HG02678 (cell line): ENCODE data around the gene CELF4.

Source experiments
- ATAC-seq: cut with Tn5 transposase; IDR thresholded peaks from one replicate; pipeline ENCODE4 v1.9.1; 2021; ENCODE audit warnings: mild to moderate bottlenecking, moderate library complexity; ENCODE audit not compliant: unreplicated experiment

CELF4 gene

DNA sequence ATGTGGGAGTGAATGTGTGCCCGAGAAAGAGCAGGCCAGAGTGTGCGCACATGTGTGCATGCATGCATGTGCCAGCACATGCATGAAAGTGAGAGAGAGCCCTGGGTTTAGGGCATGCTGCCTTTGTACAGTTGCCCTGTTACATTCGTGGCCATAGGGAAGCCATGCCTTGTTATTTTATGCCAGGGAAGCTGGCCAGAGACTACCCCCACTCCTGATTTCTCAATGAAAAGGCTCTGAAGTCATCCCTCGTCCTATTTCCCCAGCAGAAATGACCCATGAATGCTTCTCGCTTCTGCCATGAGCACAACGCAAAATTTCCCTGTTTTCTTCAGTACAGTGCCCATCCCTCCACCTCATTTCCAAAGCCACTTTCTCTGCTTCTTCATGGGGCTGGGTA, 143.0 kb downstream of the CELF4 start:
- no peak for ATAC-seq

DNA sequence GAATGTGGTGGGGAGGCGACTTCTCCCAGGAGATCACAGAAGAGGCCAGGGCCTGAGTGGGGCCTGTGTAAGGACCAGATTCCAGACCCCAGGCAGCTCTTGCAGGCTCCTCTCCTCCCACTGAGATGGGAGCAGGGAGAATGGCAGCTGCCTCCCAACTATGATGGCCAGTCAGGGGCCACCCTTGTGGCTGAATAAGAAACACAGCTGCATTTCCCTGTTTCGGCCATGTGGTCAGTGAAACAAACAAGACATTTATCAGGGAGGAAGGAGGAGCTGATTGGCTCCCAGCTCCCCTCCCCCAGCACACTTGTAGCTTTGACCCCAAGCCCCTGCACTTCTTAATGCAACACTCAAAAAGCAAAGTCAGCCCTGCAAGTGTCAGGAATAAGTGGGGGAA, 143.5 kb downstream of the CELF4 start:
- ATAC-seq = no peak

DNA sequence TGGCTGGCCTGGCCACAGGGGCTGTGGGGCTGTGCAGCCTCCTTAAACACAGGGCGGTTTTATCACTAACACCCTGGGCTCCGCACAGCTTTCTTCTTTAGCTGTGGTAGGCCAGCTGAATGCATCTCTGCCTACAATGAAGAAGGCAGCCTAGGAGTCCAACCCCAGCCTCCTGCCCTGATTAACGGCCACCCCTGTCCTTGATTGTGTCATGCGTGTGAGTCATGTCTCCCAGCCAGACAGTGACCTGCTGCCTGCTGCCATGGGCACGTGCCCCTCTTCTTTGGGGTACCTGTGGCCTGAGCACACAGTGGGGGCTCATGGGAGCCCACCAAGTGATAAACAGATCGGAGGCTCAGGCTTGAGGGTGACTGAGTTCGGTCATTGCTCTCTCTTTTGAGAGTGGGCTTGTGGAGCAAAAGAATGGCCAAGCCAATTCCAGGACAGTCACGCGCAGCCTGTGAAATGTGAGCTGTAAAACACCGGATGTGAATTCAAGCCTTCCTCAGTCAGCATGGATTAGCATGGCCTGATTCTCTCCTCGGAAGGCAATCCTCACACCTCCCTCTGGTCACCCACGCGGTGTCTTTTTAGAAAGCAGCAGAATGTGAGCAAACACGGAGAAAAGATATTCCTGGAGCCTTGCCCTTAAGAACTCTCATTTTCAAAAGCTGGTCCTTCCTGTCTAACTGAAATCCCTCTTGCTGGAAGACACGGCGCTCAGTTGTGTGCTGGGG, 144.1 kb downstream of the CELF4 start:
- ATAC-seq = no peak

- ATAC-seq = no peak
Observed at GRCh38 chr18:37420315-37420880, 145.2 kb downstream of the CELF4 start.

GRCh38 chr18:37419866-37420265, 145.7 kb downstream of the CELF4 start:
- no peak for ATAC-seq

DNA sequence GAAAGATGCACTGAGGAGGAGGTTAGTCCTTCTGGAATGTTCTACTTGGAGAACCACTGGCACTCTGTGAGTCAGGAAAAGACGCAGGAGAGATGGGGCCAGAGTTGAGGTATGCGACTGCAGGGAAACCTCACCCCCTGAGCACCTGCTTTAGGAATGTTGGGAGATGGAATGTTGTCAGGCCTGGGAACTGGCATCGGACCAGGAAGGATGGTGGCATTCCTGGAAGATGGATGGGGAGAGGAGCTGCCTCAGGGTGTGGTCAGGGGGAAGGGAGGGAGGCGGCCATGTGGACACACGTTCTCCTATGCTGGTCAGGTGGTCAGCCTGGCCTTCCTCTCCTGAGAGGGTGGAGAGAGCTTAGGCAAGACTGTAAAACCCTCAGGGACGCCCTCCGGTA, 146.3 kb downstream of the CELF4 start:
- ATAC-seq = no peak

DNA sequence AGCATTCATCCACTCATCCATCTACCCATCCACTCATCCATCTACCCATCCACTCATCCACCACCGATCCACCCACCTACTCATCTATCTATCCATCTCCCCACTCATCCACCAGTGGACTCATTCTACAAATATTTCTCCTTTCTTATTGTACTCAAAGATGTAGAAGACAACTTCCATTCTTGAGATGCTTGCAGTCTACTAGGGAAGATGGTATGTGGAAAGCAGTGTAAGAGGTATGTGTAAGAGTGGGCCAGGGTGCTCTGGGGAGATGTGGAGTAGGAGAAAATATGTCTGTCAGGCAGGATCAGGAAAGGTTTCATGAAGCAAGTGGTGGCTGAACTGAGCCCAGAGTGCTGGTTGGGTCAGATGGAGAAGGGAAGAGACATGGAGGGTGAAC, 150.8 kb downstream of the CELF4 start:
- no peak for ATAC-seq

DNA sequence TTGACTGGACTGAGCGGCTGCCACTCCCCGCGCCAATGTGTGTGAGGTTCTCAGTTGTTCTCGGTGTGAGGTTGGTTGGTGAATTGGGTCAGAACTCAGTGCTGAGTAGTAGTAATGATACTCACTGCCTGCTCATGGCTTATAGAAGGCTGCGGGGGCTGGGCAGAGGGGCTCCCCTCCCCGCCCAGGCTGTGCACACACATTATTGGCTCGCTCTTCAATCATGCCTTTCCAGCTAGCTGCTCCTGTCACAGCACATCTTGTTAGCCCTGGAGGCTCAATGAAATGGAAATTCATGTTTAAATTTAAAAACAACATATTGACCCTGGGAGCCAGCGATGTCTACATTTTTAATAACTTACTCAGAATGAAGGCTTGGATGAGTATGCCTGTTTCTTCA, 152.8 kb downstream of the CELF4 start:
- no peak for ATAC-seq

DNA sequence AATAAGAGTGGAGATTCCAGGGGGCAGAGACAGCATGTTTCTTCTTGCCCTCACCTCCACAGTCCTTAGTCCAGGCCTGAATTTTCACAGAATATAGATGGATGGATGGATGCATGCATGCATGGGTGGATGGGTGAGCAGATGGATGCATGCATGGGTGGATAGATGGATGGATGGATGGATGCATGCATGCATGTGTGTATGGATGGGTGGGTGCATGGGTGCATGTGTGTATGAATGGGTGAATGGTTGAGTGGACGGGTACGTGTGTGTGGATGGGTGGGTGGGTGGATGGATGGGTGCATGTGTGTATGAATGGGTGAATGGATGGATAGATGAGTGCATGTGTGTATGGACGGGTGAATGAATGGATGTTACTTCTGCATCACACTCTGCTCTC, 153.3 kb downstream of the CELF4 start:
- ATAC-seq = no peak

- no peak for ATAC-seq
Observed at GRCh38 chr18:37409878-37410277, 155.7 kb downstream of the CELF4 start.

DNA sequence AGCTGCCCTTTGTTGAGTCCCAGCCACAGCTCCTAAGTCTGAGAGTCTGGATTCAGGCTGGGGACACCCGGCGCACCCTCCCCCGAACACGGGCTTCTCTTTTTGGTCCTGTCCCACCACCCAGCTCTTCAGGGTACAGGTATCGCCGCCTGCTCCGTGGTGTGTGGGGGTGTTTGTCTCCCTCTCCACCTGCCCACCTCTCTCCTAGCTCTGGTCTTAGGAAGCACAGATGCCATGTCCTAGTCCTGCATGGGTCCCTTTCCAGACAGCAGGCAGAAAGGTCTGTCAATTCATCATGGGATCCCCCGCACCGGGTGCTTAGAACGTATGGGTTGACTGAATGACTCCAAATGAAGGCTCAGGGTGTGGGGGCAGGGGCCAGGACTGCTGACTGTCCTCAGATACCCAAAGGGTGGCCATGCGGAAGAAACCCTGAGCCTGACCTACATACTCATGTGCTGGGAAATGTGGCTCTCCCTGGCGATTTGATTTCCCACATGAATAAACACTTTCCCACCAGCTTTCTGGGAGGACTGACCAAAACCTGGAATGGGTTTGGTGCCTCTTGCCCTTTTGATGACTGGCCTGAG, 156.8 kb downstream of the CELF4 start:
- ATAC-seq = no peak

GRCh38 chr18:37407571-37407970, 158.0 kb downstream of the CELF4 start:
- ATAC-seq = no peak

DNA sequence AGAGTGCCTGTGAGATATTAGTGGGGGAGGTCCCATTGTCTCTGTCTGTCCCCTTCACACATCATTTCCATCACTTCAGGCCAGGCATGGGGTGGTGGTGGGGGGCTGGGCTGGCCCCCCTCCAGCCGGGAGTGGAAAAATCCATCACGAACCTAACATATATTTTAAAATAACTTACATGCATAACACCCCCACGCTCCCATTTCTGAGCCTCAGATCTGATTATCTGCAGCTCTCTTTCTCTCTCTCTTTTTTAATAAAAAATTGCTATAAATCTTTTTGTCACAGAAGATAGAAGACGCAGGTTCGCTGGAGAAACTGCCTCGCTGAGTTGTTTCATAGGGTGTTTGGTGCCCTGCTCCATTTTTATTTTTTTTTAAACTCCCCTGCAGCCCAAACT, 159.8 kb downstream of the CELF4 start:
- ATAC-seq = no peak

DNA sequence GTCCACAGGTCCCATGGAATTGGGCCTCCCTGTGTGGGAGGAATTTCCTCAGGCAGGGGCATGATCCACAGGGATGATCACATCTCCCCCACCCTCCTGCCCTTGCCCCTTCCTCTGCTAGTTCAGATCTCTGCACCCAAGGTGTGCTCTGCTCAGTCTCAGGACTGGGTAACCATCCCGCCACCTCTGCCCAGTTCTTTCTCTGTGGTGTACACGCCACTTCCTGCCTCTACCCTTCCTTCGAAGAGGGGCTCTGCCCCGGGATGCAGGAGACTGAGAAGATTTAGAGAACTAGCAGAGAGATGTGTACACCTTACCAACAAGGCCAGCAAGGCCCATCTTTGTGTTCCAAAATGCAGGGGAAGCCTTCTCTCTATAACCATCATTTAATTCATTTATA, 160.4 kb downstream of the CELF4 start:
- ATAC-seq = no peak

GRCh38 chr18:37403788-37404187, 161.8 kb downstream of the CELF4 start:
- ATAC-seq = no peak

DNA sequence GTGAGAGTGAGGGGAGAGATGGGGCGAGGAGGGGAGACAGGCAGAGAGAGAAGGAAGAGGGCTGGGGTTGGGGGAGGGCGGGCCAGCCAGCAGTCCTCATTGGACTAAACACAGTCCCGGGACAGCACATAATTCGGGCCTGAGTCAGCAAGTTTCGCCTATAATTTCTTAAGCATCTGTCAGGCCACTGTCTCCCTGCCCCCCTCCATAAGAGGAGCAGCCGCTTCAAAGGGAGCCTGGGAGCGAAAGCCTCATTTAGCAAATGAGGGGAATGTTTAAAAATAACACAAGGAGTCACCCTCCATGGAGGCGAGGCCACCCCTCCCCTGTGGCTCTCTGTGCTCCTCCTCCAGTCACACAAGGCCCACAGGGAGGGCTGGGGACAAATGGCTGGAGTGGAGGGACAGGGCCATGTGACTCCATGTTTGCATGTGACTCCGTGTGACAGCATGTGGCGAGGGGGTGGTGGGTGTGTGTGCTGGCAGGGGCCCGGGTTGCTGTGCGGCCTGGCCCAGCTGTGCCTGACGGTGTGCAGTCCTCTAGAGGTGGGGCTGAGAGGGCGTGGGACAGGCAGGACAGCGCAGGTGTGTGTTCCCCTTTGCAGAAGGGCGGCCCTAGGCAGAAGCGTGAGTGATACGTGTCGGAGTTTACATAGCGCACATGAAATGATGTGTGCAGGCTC, 162.4 kb downstream of the CELF4 start:
- ATAC-seq = no peak

GRCh38 chr18:37402735-37403099, 162.9 kb downstream of the CELF4 start:
- ATAC-seq = no peak

GRCh38 chr18:37400802-37401201, 164.8 kb downstream of the CELF4 start:
- no peak for ATAC-seq

- ATAC-seq = no peak
Observed at GRCh38 chr18:37398248-37398920, 167.2 kb downstream of the CELF4 start.

- no peak for ATAC-seq
Observed at GRCh38 chr18:37397814-37398213, 167.8 kb downstream of the CELF4 start.

GRCh38 chr18:37396971-37397720, 168.5 kb downstream of the CELF4 start:
- no peak for ATAC-seq
